ENCODE results near the gene PEX11B. TPM values are rescaled to one million over a fixed set of nuclear protein-coding genes. Genes with fewer than 3 reads are reported as not detected.
"Not testable (repeated sequence)": the region's sequence is repeated elsewhere in the genome, so short reads cannot be mapped to it uniquely, and the experiment has no call there.

The PEX11B gene
- polyA plus RNA-seq, 5 donors: 48.6 to 52.8 (median 50.1) TPM

- no peak for DNase-seq
Measured at GRCh38 chr1:145956361-145956760, 37.8 kb upstream of the PEX11B start.

- no peak for DNase-seq
Measured at GRCh38 chr1:145955436-145955835, 36.9 kb upstream of the PEX11B start.

- no peak for DNase-seq
Measured at GRCh38 chr1:145953861-145954260, 35.3 kb upstream of the PEX11B start.

DNA sequence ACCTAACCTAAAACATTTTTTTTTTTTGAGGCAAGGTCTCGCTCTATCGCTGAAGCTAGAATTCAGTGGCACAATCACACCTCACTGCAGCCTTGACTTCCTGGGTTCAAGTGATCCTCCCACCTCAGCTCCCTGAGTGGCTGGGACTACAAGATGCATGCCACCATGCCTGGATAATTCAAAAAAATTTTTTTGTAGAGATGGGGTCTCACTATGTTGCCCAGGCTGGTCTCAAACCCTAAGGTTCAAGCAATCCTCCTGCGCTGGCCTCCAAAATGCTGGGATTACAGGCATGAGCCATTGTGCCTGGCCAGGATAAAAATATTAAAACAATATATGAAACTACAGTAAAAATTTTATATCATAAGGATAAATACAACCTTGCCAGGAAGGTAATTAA, 34.4 kb upstream of the PEX11B start:
- DNase-seq: no peak

DNA sequence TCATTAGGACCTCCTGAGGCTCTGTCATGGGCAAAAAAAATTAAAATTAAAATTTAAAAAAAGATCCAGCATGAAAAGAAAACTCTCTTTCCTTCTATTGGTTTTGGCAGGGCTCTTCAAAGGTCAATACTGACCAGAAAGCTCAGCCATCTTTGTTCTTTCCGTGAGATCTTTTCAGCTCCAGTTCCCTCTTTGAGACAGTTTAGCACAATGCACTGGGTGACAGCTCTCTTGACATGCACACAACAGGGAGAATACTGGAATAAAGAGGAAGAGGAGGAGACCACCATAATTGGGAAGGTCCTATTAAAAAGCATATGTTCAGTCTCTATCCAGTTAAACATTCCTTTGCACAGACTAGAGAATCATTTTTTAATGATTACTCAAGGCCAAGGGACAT, 33.0 kb upstream of the PEX11B start:
- no peak for DNase-seq

DNA sequence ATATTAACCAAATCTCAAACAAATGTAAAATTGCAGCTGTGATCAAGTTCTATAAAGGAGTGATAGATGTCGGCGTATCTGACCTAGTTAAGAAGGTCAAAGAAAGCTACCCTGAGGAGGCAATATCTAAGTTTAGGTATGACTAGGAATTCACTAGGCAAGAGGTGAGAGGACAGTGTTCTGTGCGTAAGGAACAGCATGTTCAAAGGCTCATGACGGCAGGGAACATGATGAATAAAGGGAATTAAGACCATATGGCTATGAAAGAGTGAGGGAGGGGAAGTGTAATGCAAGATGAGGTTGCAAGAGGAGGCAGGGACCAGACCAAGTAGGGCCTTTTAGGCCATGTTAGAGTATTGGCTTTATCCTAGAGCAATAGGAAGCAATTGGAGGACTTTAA, 30.7 kb upstream of the PEX11B start:
- DNase-seq: no peak

DNA sequence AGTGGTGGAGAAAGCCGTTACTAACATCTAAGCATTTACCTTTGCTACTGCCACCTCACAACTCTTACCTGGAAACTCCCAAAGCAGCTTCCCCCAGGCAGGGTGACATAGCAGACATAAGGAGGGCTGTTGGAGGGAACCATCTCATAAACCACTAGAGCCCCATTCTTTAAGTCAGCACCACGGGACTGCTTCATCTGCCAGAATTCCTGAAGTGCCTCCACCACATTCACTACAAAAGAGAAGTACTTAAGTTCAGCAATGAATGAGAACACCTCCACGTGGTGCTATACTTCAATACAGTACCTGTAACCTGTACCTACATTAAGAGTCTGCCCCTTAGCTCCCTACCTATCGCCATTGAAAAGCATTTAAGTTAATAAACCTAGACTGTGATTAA, 29.0 kb upstream of the PEX11B start:
- no peak for DNase-seq

DNA sequence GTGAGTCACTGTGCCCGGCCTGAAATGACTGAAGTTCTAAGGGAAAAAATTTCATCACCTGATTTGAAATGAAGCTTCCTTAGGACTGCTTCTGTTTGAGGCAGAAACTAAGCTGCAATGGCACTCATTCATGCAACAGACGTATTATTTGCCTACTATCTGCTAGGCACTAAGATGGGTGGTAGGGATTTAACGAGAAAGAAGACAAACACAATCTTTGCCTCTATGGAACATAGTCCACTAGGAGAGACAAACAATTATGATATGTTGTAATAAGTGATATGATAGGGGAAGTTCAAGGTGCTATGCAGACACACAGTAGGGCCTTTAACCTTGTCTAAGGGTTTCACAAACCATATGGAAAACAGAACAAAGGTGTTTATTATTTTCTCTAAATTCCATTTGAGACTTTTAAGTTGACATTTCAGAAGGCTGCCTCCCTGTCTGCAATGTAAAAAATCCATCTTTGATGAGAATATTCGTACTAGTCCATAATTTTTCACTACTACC, 28.0 kb upstream of the PEX11B start:
- no peak for DNase-seq

DNA sequence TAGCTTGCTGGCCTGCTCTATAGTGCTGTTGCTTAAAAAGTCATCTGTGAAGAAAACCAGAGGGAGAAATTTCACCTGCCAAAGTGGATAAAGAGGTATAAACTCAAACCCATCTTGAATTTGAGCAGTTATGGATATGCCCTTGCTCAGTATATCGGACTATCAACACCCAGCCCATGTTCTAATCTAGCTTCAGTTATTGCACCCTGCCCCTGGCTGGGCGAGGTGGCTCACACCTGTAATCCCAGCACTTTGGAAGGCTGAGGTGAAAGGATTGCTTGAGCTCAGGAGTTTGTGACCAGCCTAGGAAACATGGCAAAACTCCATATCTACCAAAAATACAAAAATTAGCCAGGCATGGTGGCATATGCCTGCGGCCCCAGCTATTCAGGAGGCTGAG, 26.0 kb upstream of the PEX11B start:
- DNase-seq: no peak

- no peak for DNase-seq
Measured at GRCh38 chr1:145942871-145943270, 24.4 kb upstream of the PEX11B start.

DNA sequence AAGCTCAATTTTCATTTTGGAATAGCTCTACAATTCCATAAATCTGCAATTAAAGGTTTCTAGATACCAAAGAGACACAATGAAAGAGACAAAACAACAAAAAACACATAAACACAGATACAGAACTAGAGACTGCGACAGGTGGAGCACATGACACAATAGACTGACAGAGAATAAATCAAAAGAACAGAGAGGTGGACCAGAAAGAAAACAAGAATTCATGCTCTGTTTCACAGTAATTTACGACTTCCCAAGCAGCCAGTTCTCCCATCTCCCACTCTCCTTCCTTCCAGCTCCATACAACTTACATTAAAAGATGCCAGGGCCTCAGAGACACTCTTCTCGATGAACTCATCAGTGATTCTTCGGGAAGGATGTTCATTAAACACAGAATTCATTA, 23.9 kb upstream of the PEX11B start:
- no peak for DNase-seq

DNA sequence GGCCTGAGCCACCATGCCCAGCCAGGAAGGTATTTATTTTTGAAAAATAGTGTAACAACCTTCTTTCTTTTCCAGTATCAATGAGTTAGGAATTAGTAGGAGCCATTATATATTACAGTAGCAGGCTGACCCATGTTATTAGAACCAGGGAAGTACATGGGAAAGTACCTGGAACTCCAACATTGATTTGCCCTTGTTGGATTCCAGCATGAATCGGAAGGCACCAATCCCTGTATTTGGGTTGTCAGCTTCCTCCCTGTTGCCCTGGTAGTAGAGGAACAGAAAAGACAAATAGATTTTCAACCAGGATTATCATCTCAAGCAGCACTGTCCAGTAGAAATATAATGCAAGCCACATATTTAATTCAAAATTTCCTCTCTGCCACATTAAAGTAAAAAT, 18.9 kb upstream of the PEX11B start:
- DNase-seq: no peak

DNA sequence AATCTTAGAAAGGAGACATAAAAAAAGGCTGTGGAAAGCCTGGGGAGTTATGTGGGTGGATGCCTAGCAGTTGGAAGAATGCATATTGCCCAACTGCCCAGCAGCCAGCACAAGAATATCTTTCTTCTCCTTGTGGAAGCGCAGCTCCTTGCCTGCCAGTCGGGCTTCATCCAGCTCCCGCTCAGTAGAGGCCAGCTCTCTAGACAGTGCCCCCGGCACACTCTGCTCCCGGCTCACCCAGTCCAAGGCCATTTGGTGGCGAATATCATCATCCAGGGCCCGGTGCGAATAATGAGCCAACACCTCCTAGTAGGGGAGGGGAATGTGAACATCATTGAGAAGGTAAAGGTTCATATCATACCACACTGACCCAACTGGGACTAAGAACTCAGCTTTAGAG, 17.7 kb upstream of the PEX11B start:
- DNase-seq: no peak

DNA sequence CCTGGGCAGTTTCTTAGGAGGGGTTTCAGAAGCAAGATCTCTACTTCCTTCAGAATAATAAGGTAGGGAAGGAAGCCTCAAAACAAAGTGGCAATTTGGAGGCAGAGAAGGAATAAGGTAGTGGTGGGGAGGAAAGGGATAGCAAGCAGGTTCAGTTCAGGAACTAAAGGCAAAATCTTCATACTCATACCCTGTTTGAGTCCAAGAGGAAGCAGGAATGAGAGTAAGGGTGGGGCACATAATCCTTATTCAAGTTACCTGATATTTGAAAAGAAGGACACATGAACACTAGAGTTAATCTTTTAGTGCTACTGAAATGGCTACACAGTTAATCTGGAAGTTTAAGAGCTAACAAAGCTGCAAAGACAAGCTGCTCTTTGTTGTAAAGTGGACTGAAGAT, 17.2 kb upstream of the PEX11B start:
- no peak for DNase-seq

- not testable (repeated sequence) for DNase-seq
Measured at GRCh38 chr1:145932522-145933009, 14.0 kb upstream of the PEX11B start.

GRCh38 chr1:145927916-145928643, 9.6 kb upstream of the PEX11B start:
- DNase-seq: no peak

GRCh38 chr1:145927063-145927886, 8.8 kb upstream of the PEX11B start, which contains the start of gene RBM8A:
Gene RBM8A (minus strand): TSS chr1:145927484. CDS start chr1:145927426, 58 bp downstream.
- DNase-seq: peak; percentile 96 to 98

DNA sequence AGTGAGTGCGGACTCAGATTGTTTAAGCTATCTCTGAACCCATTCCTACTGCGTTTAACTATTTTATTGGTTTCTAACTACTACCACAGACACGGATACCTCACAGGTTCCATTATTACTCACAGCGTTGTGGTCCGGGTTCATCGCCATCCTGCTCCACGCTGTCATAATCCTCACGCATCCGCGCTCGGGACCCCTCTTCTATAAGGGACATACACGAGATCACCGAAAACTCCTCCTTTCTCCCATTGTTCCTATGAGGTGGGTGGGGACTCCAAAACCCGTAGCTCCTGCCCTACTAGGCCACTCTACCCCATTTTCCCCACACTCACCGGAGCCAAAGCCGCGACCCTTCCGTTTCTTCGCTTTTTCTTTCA, 8.2 kb upstream of the PEX11B start:
- DNase-seq: no peak

- no peak for DNase-seq
Measured at GRCh38 chr1:145922266-145922665, 3.7 kb upstream of the PEX11B start.

GRCh38 chr1:145920297-145920696, 1.8 kb upstream of the PEX11B start:
- not testable (repeated sequence) for DNase-seq

DNA sequence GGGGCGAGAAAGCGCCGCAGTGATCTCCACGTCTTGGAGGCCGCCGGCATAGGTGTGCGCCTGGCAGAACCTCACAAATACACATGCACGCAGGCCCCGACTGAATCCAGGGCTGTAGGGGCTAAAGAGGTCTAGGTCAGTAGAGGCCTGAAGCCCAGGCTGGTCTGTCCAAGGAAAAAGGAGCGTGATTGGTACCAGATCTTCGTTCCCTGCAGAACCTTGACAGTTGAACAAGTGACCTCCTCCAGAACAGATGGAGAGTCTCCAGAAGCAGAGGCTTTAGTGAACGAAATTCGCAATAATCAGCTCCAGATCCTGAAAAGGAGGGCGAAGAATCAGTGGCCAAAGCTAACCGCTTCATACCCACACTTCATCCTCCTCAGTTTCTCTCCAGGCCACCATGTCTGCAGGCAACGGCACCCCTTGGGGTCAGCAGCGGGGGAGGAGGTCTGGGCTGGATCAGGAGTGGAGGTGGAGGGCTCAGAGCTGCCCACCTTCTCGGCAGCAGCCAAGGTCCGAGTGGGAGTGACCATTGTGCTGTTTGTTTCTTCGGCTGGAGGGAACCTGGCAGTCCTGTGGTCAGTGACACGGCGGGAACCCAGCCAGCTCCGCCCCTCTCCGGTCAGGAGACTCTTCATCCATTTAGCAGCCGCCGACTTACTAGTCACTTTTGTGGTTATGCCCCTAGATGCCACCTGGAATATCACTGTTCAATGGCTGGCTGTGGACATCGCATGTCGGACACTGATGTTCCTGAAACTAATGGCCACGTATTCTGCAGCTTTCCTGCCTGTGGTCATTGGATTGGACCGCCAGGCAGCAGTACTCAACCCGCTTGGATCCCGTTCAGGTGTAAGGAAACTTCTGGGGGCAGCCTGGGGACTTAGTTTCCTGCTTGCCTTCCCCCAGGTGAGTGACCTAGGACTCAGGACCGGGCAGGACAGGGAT, 749 bp upstream of the PEX11B start:
- peak in 1 of 2 donors; percentile 16 for DNase-seq

GRCh38 chr1:145917595-145917994, 922 bp downstream of the PEX11B start:
- DNase-seq: no peak

All from right lung (tissue), 5 donors.